Measurements from ENCODE around the gene ELMO1.

ELMO1 gene

DNA sequence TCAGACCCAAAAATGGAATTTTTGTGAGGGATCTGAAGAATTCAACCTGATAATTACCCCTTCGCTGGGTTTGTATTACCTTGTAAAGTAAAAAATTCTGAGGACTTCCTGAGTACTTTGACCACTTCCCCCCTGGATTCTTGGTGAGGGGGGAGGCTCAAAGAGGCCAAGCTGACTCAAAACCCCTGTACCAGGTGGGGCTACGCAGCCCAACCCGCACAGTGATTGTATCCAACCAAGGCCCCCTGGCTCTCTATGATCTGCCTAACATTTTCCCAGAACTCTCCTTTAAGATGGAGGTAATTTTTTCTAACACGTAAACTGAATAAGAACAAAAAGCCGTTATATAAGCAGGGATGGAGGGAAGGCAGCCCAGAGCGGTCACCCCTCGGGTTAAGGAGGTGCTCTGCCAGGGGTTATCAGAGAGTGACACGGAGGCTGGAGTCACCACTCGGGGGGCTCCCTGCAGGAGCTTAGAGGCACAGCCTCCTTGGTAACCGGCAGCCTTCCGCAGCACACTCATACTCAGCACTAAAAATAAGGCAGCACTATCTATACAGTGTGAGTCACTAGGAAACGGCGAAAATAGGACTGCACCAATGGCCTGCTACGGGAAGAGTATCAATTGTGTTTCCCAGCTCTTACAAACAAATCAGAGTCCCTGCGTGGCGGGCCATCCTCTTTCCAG is 255.4 kb downstream of the ELMO1 start:
- no peak overlapping the region for H3K4me3 ChIP-seq (ENCODE audit: low read depth, low read length)
- ChIA-PET CTCF (interaction anchor here (2.0 kb wide), 1 partner anchor 207 kb away, joined by 9 read pairs; no protein-coding TSS in a partner anchor), POLR2A (no interaction called here)
- DNase-seq (ENCODE audit: low read depth, low spot score) = no peak
- TF ChIP-seq, protein P1, sequence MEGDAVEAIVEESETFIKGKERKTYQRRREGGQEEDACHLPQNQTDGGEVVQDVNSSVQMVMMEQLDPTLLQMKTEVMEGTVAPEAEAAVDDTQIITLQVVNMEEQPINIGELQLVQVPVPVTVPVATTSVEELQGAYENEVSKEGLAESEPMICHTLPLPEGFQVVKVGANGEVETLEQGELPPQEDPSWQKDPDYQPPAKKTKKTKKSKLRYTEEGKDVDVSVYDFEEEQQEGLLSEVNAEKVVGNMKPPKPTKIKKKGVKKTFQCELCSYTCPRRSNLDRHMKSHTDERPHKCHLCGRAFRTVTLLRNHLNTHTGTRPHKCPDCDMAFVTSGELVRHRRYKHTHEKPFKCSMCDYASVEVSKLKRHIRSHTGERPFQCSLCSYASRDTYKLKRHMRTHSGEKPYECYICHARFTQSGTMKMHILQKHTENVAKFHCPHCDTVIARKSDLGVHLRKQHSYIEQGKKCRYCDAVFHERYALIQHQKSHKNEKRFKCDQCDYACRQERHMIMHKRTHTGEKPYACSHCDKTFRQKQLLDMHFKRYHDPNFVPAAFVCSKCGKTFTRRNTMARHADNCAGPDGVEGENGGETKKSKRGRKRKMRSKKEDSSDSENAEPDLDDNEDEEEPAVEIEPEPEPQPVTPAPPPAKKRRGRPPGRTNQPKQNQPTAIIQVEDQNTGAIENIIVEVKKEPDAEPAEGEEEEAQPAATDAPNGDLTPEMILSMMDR (IDR thresholded peaks at IDR 0.05; ENCODE audit: insufficient read depth, low read length, missing control alignments) = no peak

GRCh38 chr7:37191797-37192196 is 256.9 kb downstream of the ELMO1 start:
- ChIA-PET CTCF (interaction anchor here (1.0 to 1.1 kb wide), 2 partner anchors 10 to 13 kb away, joined by 3 read pairs; no protein-coding TSS in a partner anchor), POLR2A (no interaction called here)
- H3K4me3 ChIP-seq (ENCODE audit: low read depth, low read length) = no peak overlapping the region
- TF ChIP-seq, protein P1 (IDR thresholded peaks at IDR 0.05; ENCODE audit: insufficient read depth, low read length, missing control alignments) = no peak
- no peak for DNase-seq (ENCODE audit: low read depth, low spot score)

GRCh38 chr7:37187179-37187578 is 261.5 kb downstream of the ELMO1 start:
- POLR2A ChIA-PET = no interaction called here

GRCh38 chr7:37186753-37187152 is 261.9 kb downstream of the ELMO1 start:
- H3K4me3 ChIP-seq (ENCODE audit: low read depth, low read length) = no peak overlapping the region
- TF ChIP-seq, protein P1 (IDR thresholded peaks at IDR 0.05; ENCODE audit: insufficient read depth, low read length, missing control alignments) = no peak
- ChIA-PET CTCF (interaction anchor here (1.4 to 10.2 kb wide), 2 partner anchors 11 to 200 kb away, joined by 6 to 91 read pairs; no protein-coding TSS in a partner anchor), POLR2A (no interaction called here)
- no peak for DNase-seq (ENCODE audit: low read depth, low spot score)

More at GRCh38 chr7:37187179-37187578, 261.5 kb downstream of the ELMO1 start:
- no peak overlapping the region for H3K4me3 ChIP-seq (ENCODE audit: low read depth, low read length)
- CTCF ChIA-PET = interaction anchor here (1.4 to 10.2 kb wide), 2 partner anchors 11 to 201 kb away, joined by 6 to 91 read pairs; no protein-coding TSS in a partner anchor
- TF ChIP-seq, protein P1 (IDR thresholded peaks at IDR 0.05; ENCODE audit: insufficient read depth, low read length, missing control alignments) = no peak
- no peak for DNase-seq (ENCODE audit: low read depth, low spot score)

GRCh38 chr7:37181550-37181932 is 267.1 kb downstream of the ELMO1 start:
- DNase-seq (ENCODE audit: low read depth, low spot score) = no peak
- TF ChIP-seq, protein P1 (IDR thresholded peaks at IDR 0.05; ENCODE audit: insufficient read depth, low read length, missing control alignments) = no peak
- no peak overlapping the region for H3K4me3 ChIP-seq (ENCODE audit: low read depth, low read length)
- ChIA-PET POLR2A (interaction anchor here (0.6 kb wide), 1 partner anchor 212 kb away, joined by 3 read pairs; no protein-coding TSS in a partner anchor), CTCF (interaction anchor here (0.6 to 10.2 kb wide), 30 partner anchors 9 to 741 kb away, joined by 3 to 298 read pairs (median 5); no protein-coding TSS in a partner anchor)

GRCh38 chr7:37180828-37181549 is 267.7 kb downstream of the ELMO1 start:
- no peak for DNase-seq (ENCODE audit: low read depth, low spot score)
- CTCF ChIA-PET = interaction anchor here (1.0 to 10.2 kb wide), 17 partner anchors 10 to 706 kb away, joined by 3 to 298 read pairs (median 6); no protein-coding TSS in a partner anchor
- H3K4me3 ChIP-seq (ENCODE audit: low read depth, low read length) = no peak overlapping the region
- TF ChIP-seq, protein P1 (IDR thresholded peaks at IDR 0.05; ENCODE audit: insufficient read depth, low read length, missing control alignments) = no peak
- POLR2A ChIA-PET = interaction anchor here (0.6 kb wide), 1 partner anchor 212 kb away, joined by 3 read pairs; no protein-coding TSS in a partner anchor
